ENCODE results near the gene TMF1.
A peak's percentile ranks its signal among the peaks of the same experiment; 100 is the strongest.

GRCh38 chr3:69013253-69014021 lies 38.7 kb downstream of the TMF1 start, which contains the start of gene EOGT:
- peak; percentile 66 for TF ChIP-seq CTCF (IDR thresholded peaks at IDR 0.05; ENCODE audit: low read depth, low read length)
- no peak for TF ChIP-seq EZH2phosphoT487 (IDR thresholded peaks at IDR 0.05; ENCODE audit: low read depth)

Measured in OCI-LY3 (cell line).